ENCODE data around the gene WEE1. TPM values are rescaled to one million over a fixed set of nuclear protein-coding genes. Genes with fewer than 3 reads are reported as not detected.

WEE1 gene
- total and polyA plus RNA-seq, 10 of the 15 experiments (the other 5 are each of a cell fraction or from before 2014, with no cell fraction given) = 13.8 to 69.5 (median 45.4) TPM

- no peak for TF ChIP-seq MXI1 (IDR thresholded peaks at IDR 0.05; ENCODE audit: low read depth, low read length)
- TF ChIP-seq BACH1 (IDR thresholded peaks at IDR 0.05; ENCODE audit: borderline replicate concordance) = no peak
- TF ChIP-seq E2F8 (IDR thresholded peaks at IDR 0.05; ENCODE audit: low read depth, partially characterized antibody) = no peak
- TF ChIP-seq MLLT1 (IDR thresholded peaks at IDR 0.05) = no peak
- TF ChIP-seq WRNIP1 (IDR thresholded peaks at IDR 0.05; ENCODE audit: borderline replicate concordance, low read depth, low read length) = 0 out of 2 replicates have a peak, but pooled peaks have one; percentile 6
- no peak for TF ChIP-seq PRDM15 (CRISPR knock-in tag; IDR thresholded peaks at IDR 0.05)
- TF ChIP-seq ELK1 (IDR thresholded peaks at IDR 0.05; ENCODE audit: low read depth, low read length) = no peak
- TF ChIP-seq HCFC1 (IDR thresholded peaks at IDR 0.05; ENCODE audit: low read length) = no peak
- no peak for TF ChIP-seq CEBPB (IDR thresholded peaks at IDR 0.05; ENCODE audit: borderline replicate concordance in 1 of 2, low read depth in 2 of 2, low read length in 2 of 2)
- TF ChIP-seq CUX1 (IDR thresholded peaks at IDR 0.05; ENCODE audit: insufficient replicate concordance, low read depth, low read length) = no peak
- peak; percentile 32; the same call in 1 of the 2 replicates for TF ChIP-seq MAX (IDR thresholded peaks at IDR 0.05; ENCODE audit: low read depth, low read length)
- TF ChIP-seq ETV6 (conservative IDR thresholded peaks at IDR 0.05 in 1 of 2, IDR thresholded peaks at IDR 0.05 in 1 of 2; ENCODE audit: borderline replicate concordance in 1 of 2, low read depth in 1 of 2) = no peak
Measured at GRCh38 chr11:9574622-9575259, 1.3 kb downstream of the WEE1 start (continued).

Data from GM12878 (cell line).